Activated CD8-positive, alpha-beta T cell treated with anti-CD3 and anti-CD28 coated beads for 36 hours (primary cell): ENCODE results near the gene AIFM3. TPM values are rescaled to one million over a fixed set of nuclear protein-coding genes. Genes with fewer than 3 reads are reported as not detected.

Experiments
- ATAC-seq: fragments of 200-7000 bp; cut with Tn5 transposase; one replicate; pipeline ENCODE4 v1.10.0; 2021; ENCODE audit warnings: mild to moderate bottlenecking, moderate library complexity
- CTCF ChIA-PET: fragments of 350-600 bp; sonication (Branson Sonifier 250); formaldehyde crosslinking; loops from one replicate; lab custom pipeline; 2021; ENCODE audit warnings: antibody characterized with exemption; lab: Charles Lee
- POLR2A ChIA-PET: fragments of 350-600 bp; sonication (Branson Sonifier 250); formaldehyde crosslinking; loops from one replicate; lab custom pipeline; 2021; ENCODE audit warnings: antibody characterized with exemption; lab: Charles Lee
- DNase-seq: peaks from one replicate; pipeline ENCODE4 v3.0.0-alpha.2; 2020
- H3K27ac Mint-ChIP-seq: one replicate; pipeline ENCODE4 v1.8.0; 2021; ENCODE audit warnings: mild to moderate bottlenecking, mixed read lengths
- H3K27me3 Mint-ChIP-seq: one replicate; pipeline ENCODE4 v1.8.0; 2021; ENCODE audit warnings: mixed read lengths
- H3K36me3 Mint-ChIP-seq: one replicate; pipeline ENCODE4 v1.8.0; 2021; ENCODE audit warnings: low read depth, mixed read lengths
- H3K4me1 Mint-ChIP-seq: one replicate; pipeline ENCODE4 v1.8.0; 2021; ENCODE audit warnings: low read depth, mixed read lengths
- H3K4me3 Mint-ChIP-seq: one replicate; pipeline ENCODE4 v1.8.0; 2021; ENCODE audit warnings: mild to moderate bottlenecking, moderate library complexity, mixed read lengths
- H3K9me3 Mint-ChIP-seq: one replicate; pipeline ENCODE4 v1.8.0; 2021; ENCODE audit warnings: mixed read lengths
- intact Hi-C: fragments of 100-400 bp; cut with micrococcal nuclease; formaldehyde crosslinking; loops from one replicate; pipeline ENCODE4 v1.10.0; 2022
- total RNA-seq, 2 experiments: library from RNA; stranded (reverse); gene quantifications; one replicate each; pipeline ENCODE4 v1.2.3, GENCODE V29; 2021
- TF ChIP-seq, protein P1 (sequence below): fragments of 200-600 bp; IDR thresholded peaks from one replicate; pipeline ENCODE4 v1.8.0; 2022; ENCODE audit warnings: antibody characterized with exemption, mild to moderate bottlenecking

The AIFM3 gene
- total RNA-seq, 2 experiments from 2014 or later: 0.25 to 0.40 TPM

DNA sequence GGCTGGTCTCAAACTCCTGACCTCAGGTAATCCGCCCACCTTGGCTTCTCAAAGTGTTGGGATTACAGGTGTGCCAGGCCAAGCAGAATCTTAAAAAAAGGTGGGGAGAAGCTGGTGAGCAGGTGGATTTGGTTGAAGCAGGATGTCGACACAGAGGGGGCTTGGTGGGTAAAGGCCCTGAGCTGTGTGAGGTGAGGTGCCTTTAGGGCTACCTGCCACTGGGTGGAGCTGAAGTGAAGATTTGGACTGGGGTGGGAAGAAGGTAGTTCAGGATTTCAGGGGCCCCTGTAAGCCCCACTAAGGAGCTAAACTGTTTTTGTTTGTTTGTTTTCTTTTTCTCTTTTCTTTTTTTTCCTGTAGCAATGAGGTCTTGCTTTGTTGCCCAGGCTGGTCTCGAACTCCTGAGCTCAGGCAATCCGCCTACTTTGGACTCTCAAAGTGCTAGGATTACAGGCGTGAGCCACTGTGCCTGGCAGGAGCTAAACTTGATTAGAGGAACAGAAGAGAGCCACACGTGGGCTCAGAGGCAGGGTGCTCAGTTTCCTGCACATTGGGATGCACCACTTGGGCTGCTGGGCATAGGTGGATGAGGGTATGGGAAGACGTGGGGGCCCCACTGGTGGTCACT lies 53.9 kb downstream of the AIFM3 start:
- TF ChIP-seq, protein P1, sequence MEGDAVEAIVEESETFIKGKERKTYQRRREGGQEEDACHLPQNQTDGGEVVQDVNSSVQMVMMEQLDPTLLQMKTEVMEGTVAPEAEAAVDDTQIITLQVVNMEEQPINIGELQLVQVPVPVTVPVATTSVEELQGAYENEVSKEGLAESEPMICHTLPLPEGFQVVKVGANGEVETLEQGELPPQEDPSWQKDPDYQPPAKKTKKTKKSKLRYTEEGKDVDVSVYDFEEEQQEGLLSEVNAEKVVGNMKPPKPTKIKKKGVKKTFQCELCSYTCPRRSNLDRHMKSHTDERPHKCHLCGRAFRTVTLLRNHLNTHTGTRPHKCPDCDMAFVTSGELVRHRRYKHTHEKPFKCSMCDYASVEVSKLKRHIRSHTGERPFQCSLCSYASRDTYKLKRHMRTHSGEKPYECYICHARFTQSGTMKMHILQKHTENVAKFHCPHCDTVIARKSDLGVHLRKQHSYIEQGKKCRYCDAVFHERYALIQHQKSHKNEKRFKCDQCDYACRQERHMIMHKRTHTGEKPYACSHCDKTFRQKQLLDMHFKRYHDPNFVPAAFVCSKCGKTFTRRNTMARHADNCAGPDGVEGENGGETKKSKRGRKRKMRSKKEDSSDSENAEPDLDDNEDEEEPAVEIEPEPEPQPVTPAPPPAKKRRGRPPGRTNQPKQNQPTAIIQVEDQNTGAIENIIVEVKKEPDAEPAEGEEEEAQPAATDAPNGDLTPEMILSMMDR: peak; percentile 44
- no peak overlapping the region for H3K4me3 Mint-ChIP-seq
- ChIA-PET CTCF (interaction anchor here (0.7 to 1.7 kb wide), 14 partner anchors 8 to 218 kb away, joined by 3 to 7 read pairs (median 3); partner anchors contain the start of genes CRKL, LRRC74B and SLC7A4), POLR2A (interaction anchor here (0.6 to 1.0 kb wide), 2 partner anchors 18 to 604 kb away, joined by 3 read pairs; no protein-coding TSS in a partner anchor)
- DNase-seq (peak; percentile 60), ATAC-seq (peak; percentile 84)
- no peaks in the 10 kb centered on the region for H3K36me3 Mint-ChIP-seq
- H3K4me1 Mint-ChIP-seq: peaks cover 10% of the 10 kb centered on the region
- H3K9me3 Mint-ChIP-seq: no peaks in the 10 kb centered on the region
- intact Hi-C loops: no loop called here
- H3K27ac Mint-ChIP-seq: no peak overlapping the region
- no peaks in the 10 kb centered on the region for H3K27me3 Mint-ChIP-seq

DNA sequence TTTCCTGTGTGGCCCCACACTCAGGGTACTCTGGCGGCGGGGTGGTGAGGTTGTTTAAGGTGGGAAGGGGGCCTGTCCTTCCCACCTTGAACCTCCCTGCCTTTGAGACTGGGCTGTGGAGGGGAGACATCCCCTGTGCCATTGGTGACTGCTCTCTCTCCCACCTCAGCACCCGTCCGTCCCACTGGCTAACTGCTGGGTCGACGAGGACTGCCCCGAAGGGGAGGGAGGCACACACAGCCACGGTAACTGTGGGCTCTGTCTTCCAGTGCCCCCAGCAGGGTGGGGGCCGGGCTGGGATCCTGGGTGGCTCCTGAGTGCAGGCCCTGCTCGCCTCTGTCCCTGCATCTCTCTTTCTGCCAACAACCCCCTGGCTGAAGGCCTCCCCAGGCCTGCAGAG lies 55.5 kb downstream of the AIFM3 start:
- no peaks in the 10 kb centered on the region for H3K36me3 Mint-ChIP-seq
- no peaks in the 10 kb centered on the region for H3K27me3 Mint-ChIP-seq
- POLR2A ChIA-PET: no interaction called here
- no peak overlapping the region for H3K4me3 Mint-ChIP-seq
- CTCF ChIA-PET: no interaction called here
- peaks cover 12% of the 10 kb centered on the region for H3K4me1 Mint-ChIP-seq
- ATAC-seq (no peak), DNase-seq (no peak)
- H3K27ac Mint-ChIP-seq: no peak overlapping the region
- H3K9me3 Mint-ChIP-seq: no peaks in the 10 kb centered on the region
- TF ChIP-seq, protein P1: no peak
- intact Hi-C loops: no loop called here

DNA sequence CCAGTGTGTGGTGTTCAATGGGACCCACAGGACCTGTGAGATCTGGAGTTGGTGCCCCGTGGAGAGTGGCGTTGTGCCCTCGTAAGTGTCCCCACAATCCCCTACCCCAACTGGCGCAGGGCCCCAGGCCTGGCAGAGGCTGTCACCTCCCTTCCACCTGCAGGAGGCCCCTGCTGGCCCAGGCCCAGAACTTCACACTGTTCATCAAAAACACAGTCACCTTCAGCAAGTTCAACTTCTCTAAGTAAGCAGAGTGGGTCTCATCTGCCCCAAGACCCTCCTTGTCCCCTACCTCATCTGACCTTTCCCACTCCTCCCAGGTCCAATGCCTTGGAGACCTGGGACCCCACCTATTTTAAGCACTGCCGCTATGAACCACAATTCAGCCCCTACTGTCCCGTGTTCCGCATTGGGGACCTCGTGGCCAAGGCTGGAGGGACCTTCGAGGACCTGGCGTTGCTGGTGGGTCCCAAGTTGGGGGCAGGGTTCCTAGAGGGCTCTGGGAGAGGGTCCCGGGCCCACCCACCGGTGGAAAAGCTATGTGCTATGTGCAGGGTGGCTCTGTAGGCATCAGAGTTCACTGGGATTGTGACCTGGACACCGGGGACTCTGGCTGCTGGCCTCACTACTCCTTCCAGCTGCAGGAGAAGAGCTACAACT lies 56.0 kb downstream of the AIFM3 start:
- H3K27me3 Mint-ChIP-seq: no peaks in the 10 kb centered on the region
- H3K4me1 Mint-ChIP-seq: peaks cover 12% of the 10 kb centered on the region
- TF ChIP-seq, protein P1: no peak
- no peak overlapping the region for H3K27ac Mint-ChIP-seq
- no peaks in the 10 kb centered on the region for H3K36me3 Mint-ChIP-seq
- ChIA-PET POLR2A (no interaction called here), CTCF (interaction anchor here (1.2 kb wide), 1 partner anchor 84 kb away, joined by 3 read pairs; no protein-coding TSS in a partner anchor)
- no peaks in the 10 kb centered on the region for H3K9me3 Mint-ChIP-seq
- H3K4me3 Mint-ChIP-seq: no peak overlapping the region
- DNase-seq: no peak
- intact Hi-C loops: no loop called here
- ATAC-seq: no peak

DNA sequence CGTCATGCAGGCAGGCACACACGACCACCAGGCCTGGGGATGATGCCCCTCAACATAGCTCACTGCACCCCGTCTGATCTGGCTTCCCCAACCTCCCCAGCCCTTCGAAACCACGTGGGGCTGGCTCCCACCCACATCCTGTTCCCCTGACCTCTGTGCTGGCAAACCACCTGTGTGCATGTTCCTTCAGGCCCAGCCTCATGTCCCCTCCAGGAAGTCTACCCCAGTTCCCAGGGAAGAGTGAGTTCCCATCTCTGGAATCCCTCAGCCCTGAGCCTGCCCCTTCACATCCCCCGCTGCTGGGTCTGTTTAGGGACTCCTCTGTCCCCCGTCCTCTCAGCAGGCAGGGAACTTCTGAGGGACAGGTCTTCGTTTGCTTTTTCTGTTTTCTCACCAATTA lies 58.2 kb downstream of the AIFM3 start:
- Mint-ChIP-seq H3K36me3 (no peaks in the 10 kb centered on the region), H3K4me1 (peaks cover 12% of the 10 kb centered on the region), H3K27ac (peak overlapping the region; percentile 63), H3K9me3 (no peaks in the 10 kb centered on the region), H3K27me3 (peaks cover 2% of the 10 kb centered on the region), H3K4me3 (no peak overlapping the region)
- intact Hi-C loops: no loop called here
- peak; percentile 73 for ATAC-seq
- POLR2A ChIA-PET: no interaction called here
- CTCF ChIA-PET: no interaction called here
- TF ChIP-seq, protein P1: no peak
- peak; percentile 56 for DNase-seq
